ENCODE results near the gene METTL27. TPM values are rescaled to one million over a fixed set of nuclear protein-coding genes. Genes with fewer than 3 reads are reported as not detected.
A peak's percentile ranks its signal among the peaks of the same experiment; 100 is the strongest.
"Not testable (repeated sequence)": the region's sequence is repeated elsewhere in the genome, so short reads cannot be mapped to it uniquely, and the experiment has no call there.

The METTL27 gene
- not detected for total RNA-seq (ENCODE audit: insufficient read depth, low replicate concordance)

GRCh38 chr7:73842067-73842976 lies at the start of gene METTL27:
Gene METTL27, minus strand, starts transcription at chr7:73842516. Its CDS starts 376 bp downstream, at chr7:73842140.
- DNase-seq (ENCODE audit: low spot score): peak; percentile 96

GRCh38 chr7:73891178-73891885 lies 49.0 kb upstream of the METTL27 start:
- DNase-seq (ENCODE audit: low spot score): no peak

GRCh38 chr7:73890555-73891147 lies 48.3 kb upstream of the METTL27 start:
- DNase-seq (ENCODE audit: low spot score): no peak

- peak; percentile 41 for DNase-seq (ENCODE audit: low spot score)
Observed at GRCh38 chr7:73888959-73889358, 46.6 kb upstream of the METTL27 start.

GRCh38 chr7:73887762-73888161 lies 45.4 kb upstream of the METTL27 start:
- DNase-seq (ENCODE audit: low spot score): no peak

- DNase-seq (ENCODE audit: low spot score): peak; percentile 85
Observed at GRCh38 chr7:73885975-73886798, 43.9 kb upstream of the METTL27 start.

- no peak for DNase-seq (ENCODE audit: low spot score)
Observed at GRCh38 chr7:73885433-73885974, 43.2 kb upstream of the METTL27 start.

GRCh38 chr7:73884867-73885422 lies 42.6 kb upstream of the METTL27 start:
- DNase-seq (ENCODE audit: low spot score): not testable (repeated sequence)

- no peak for DNase-seq (ENCODE audit: low spot score)
Observed at GRCh38 chr7:73882047-73882402, 39.7 kb upstream of the METTL27 start.

GRCh38 chr7:73881352-73882046 lies 39.2 kb upstream of the METTL27 start:
- no peak for DNase-seq (ENCODE audit: low spot score)

GRCh38 chr7:73880755-73881328 lies 38.5 kb upstream of the METTL27 start:
- DNase-seq (ENCODE audit: low spot score): no peak

- DNase-seq (ENCODE audit: low spot score): no peak
Observed at GRCh38 chr7:73879977-73880681, 37.8 kb upstream of the METTL27 start.

GRCh38 chr7:73876973-73877372 lies 34.7 kb upstream of the METTL27 start:
- DNase-seq (ENCODE audit: low spot score): no peak

- no peak for DNase-seq (ENCODE audit: low spot score)
Observed at GRCh38 chr7:73876361-73876760, 34.0 kb upstream of the METTL27 start.

- no peak for DNase-seq (ENCODE audit: low spot score)
Observed at GRCh38 chr7:73872056-73872908, 30.0 kb upstream of the METTL27 start.

- DNase-seq (ENCODE audit: low spot score): peak; percentile 69
Observed at GRCh38 chr7:73871163-73872011, 29.1 kb upstream of the METTL27 start.

GRCh38 chr7:73870041-73870492 lies 27.8 kb upstream of the METTL27 start:
- DNase-seq (ENCODE audit: low spot score): peak; percentile 43
